Skeletal muscle satellite cell (primary cell): ENCODE measurements around the gene DGAT2.

ENCODE experiments used
- H3K27me3 ChIP-seq: 2 replicates; pipeline ENCODE4 v1.7.0; 2013; ENCODE audit warnings: low read length; ENCODE audit not compliant: control insufficient read depth, insufficient read depth
- H3K36me3 ChIP-seq: 2 replicates; pipeline ENCODE4 v1.7.0; 2013; ENCODE audit warnings: mild to moderate bottlenecking, control low read depth, low read length; ENCODE audit not compliant: insufficient read depth
- H3K4me1 ChIP-seq: 2 replicates; pipeline ENCODE4 v1.7.0; 2013; ENCODE audit warnings: low read length; ENCODE audit not compliant: control insufficient read depth, insufficient read depth
- H3K4me2 ChIP-seq: 2 replicates; pipeline ENCODE4 v1.7.0; 2013; ENCODE audit warnings: mild to moderate bottlenecking, low read length
- H3K4me3 ChIP-seq: 2 replicates; pipeline ENCODE4 v1.7.0; 2013; ENCODE audit warnings: low read length
- H3K9ac ChIP-seq: 2 replicates; pipeline ENCODE4 v1.7.0; 2013; ENCODE audit warnings: mild to moderate bottlenecking, low read depth, low read length, moderate library complexity
- H3K9me3 ChIP-seq: replicated peaks from 2 replicates; pipeline ENCODE4 v1.7.0; 2013; ENCODE audit warnings: mild to moderate bottlenecking, control low read depth, low read length

DGAT2 gene

DNA sequence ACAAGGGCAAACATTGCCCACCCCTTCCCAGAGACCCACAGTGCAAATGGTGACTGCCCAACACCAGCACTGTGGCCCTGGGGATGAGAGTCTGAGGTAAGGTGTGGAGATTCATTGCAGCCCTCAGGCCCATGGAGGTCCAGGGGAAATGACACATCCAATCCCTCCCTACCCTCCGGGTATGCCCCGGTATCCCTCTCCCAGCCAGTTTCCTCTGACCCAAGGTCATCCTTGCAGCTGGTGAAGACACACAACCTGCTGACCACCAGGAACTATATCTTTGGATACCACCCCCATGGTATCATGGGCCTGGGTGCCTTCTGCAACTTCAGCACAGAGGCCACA lies 27.5 kb downstream of the DGAT2 start:
- H3K27me3 ChIP-seq, result peaks cover 25% of the 10 kb centered on the region
- H3K9me3 ChIP-seq, result no peaks in the 10 kb centered on the region
- H3K9ac ChIP-seq, result no peak overlapping the region
- H3K36me3 ChIP-seq, result no peaks in the 10 kb centered on the region
- no peaks in the 10 kb centered on the region for H3K4me1 ChIP-seq
- H3K4me2 ChIP-seq, result no peak overlapping the region
- H3K4me3 ChIP-seq, result no peak overlapping the region

DNA sequence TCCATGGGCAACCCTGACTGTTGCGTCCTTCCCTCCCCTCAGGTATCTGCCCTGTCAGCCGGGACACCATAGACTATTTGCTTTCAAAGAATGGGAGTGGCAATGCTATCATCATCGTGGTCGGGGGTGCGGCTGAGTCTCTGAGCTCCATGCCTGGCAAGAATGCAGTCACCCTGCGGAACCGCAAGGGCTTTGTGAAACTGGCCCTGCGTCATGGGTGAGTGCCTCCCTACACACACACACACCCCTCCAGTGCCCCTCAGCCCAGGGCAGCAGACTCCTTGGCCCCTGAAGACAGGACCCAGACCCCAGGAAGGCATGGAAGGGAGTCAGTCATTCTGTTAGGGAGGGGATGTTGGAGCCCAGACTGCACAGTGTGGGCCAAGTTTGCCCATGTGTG lies 28.5 kb downstream of the DGAT2 start:
- Histone ChIP-seq H3K4me3 (no peak overlapping the region), H3K36me3 (no peaks in the 10 kb centered on the region), H3K9me3 (no peaks in the 10 kb centered on the region), H3K27me3 (peaks cover 25% of the 10 kb centered on the region), H3K4me2 (no peak overlapping the region), H3K4me1 (no peaks in the 10 kb centered on the region), H3K9ac (no peak overlapping the region)

DNA sequence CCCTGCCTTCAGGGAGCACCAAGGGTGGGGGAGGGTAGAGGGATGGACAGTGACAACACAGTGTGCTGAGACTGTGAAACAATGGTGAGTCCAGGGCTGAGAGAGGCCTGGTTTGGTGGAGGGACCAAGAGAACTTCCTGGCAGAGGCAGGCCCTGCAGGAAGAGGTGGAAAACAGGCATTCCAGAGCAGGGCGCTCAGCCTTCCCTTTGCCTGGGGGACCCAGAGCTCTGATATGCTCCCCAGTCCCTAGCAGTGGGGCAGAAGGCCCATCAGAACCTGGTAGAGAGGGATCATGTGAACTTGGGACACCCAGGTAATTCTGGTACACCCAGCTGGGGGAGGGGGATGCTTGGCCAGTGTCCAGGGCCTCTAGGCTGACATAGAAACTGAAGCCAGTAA lies 29.2 kb downstream of the DGAT2 start:
- Histone ChIP-seq H3K9ac (no peak overlapping the region), H3K9me3 (no peaks in the 10 kb centered on the region), H3K27me3 (peaks cover 22% of the 10 kb centered on the region), H3K4me2 (no peak overlapping the region), H3K36me3 (no peaks in the 10 kb centered on the region), H3K4me1 (no peaks in the 10 kb centered on the region), H3K4me3 (no peak overlapping the region)

DNA sequence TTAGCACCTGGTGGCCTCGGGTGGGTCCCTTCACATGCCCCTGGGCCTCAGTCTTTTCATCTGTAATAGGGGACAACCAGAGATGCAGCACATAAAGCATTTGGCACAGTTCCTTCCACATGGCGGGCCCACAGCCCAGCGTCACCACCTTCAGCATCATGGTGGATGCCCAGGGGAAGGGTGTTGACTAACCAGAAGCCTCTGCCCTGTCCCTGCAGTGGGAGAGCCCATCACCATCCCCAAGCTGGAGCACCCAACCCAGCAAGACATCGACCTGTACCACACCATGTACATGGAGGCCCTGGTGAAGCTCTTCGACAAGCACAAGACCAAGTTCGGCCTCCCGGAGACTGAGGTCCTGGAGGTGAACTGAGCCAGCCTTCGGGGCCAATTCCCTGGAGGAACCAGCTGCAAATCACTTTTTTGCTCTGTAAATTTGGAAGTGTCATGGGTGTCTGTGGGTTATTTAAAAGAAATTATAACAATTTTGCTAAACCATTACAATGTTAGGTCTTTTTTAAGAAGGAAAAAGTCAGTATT lies 31.6 kb downstream of the DGAT2 start:
- H3K27me3 ChIP-seq, result peaks cover 9% of the 10 kb centered on the region
- H3K9me3 ChIP-seq, result no peaks in the 10 kb centered on the region
- H3K36me3 ChIP-seq, result no peaks in the 10 kb centered on the region
- no peak overlapping the region for H3K4me3 ChIP-seq
- no peak overlapping the region for H3K4me2 ChIP-seq
- H3K4me1 ChIP-seq, result no peaks in the 10 kb centered on the region
- no peak overlapping the region for H3K9ac ChIP-seq

DNA sequence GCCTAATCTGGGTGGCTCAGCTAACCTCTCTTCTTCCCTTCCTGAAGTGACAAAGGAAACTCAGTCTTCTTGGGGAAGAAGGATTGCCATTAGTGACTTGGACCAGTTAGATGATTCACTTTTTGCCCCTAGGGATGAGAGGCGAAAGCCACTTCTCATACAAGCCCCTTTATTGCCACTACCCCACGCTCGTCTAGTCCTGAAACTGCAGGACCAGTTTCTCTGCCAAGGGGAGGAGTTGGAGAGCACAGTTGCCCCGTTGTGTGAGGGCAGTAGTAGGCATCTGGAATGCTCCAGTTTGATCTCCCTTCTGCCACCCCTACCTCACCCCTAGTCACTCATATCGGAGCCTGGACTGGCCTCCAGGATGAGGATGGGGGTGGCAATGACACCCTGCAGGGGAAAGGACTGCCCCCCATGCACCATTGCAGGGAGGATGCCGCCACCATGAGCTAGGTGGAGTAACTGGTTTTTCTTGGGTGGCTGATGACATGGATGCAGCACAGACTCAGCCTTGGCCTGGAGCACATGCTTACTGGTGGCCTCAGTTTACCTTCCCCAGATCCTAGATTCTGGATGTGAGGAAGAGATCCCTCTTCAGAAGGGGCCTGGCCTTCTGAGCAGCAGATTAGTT lies 32.3 kb downstream of the DGAT2 start:
- H3K9me3 ChIP-seq, result no peaks in the 10 kb centered on the region
- H3K36me3 ChIP-seq, result no peaks in the 10 kb centered on the region
- no peak overlapping the region for H3K9ac ChIP-seq
- H3K4me3 ChIP-seq, result no peak overlapping the region
- H3K4me2 ChIP-seq, result no peak overlapping the region
- H3K4me1 ChIP-seq, result no peaks in the 10 kb centered on the region
- peaks cover 2% of the 10 kb centered on the region for H3K27me3 ChIP-seq

DNA sequence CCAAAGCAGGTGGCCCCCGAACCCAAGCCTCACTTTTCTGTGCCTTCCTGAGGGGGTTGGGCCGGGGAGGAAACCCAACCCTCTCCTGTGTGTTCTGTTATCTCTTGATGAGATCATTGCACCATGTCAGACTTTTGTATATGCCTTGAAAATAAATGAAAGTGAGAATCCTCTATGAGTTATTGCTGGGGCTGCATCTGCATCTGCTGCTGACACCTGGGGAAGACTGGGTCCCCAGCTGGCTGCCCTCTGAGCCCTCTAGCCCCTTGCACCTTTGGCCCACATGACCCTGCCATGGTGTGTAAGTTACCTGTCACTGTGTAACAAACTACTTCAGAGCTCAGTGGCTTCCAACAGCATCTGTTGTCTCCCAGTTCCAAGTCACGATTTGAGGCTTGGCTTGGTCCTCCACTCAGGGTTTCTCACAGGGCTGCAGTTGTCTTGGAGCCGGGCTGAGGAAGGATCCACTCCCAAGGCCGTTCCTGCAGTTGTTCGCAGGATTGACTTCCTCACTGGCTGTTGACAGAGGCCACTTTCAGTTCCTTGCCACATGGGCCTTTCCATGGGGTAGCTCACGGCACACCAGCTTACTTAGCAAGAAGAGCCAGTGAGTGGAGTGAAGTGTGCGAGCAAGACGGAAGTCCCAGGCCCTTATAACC lies 32.9 kb downstream of the DGAT2 start:
- no peaks in the 10 kb centered on the region for H3K9me3 ChIP-seq
- no peak overlapping the region for H3K9ac ChIP-seq
- H3K27me3 ChIP-seq, result no peaks in the 10 kb centered on the region
- no peaks in the 10 kb centered on the region for H3K36me3 ChIP-seq
- no peak overlapping the region for H3K4me3 ChIP-seq
- no peaks in the 10 kb centered on the region for H3K4me1 ChIP-seq
- H3K4me2 ChIP-seq, result no peak overlapping the region

DNA sequence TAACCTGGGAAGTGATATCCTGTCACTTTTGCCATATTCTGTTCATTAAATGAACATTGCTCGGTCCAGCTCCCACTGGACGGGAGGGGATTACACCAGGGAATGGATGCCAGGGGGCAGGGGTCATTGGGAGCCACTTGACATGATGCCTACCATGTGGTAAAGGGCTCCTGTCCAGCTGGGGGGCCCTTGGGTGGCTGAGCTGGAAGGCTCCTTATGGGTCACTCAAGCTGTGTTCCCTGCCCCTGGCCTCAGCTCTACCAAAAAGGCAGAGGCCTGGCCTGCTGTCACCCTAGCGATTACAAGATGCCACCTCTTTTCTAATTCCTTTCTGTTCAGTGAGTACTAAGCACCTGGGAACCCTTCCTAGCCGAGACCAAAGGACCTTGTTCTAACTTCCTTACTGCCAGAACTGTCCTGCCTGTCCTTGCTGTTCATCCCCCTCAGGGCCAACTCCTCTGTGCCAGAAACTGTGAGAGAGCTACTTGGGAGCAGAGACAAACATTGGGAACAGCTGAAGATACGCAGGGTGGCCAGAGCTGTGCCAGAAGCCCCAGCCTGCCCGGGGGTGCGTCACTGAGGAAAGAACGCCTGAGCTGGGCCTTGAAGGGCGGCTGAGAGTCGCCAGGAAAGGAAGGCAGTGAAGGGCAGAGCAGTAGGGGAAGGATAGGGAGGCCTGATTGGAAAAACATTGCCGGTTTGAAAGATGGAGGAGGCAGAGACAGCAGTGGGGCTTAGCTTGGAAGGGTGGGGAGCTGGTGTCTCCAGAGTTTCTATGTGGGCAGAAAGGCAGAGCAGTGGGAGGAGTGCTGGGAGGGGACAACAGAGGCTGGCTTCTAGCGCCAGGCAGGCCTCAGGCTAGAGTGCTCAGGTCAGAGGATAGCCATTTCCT lies 33.7 kb downstream of the DGAT2 start:
- Histone ChIP-seq H3K9me3 (no peaks in the 10 kb centered on the region), H3K4me3 (no peak overlapping the region), H3K27me3 (no peaks in the 10 kb centered on the region), H3K9ac (no peak overlapping the region), H3K36me3 (no peaks in the 10 kb centered on the region), H3K4me2 (no peak overlapping the region), H3K4me1 (no peaks in the 10 kb centered on the region)

DNA sequence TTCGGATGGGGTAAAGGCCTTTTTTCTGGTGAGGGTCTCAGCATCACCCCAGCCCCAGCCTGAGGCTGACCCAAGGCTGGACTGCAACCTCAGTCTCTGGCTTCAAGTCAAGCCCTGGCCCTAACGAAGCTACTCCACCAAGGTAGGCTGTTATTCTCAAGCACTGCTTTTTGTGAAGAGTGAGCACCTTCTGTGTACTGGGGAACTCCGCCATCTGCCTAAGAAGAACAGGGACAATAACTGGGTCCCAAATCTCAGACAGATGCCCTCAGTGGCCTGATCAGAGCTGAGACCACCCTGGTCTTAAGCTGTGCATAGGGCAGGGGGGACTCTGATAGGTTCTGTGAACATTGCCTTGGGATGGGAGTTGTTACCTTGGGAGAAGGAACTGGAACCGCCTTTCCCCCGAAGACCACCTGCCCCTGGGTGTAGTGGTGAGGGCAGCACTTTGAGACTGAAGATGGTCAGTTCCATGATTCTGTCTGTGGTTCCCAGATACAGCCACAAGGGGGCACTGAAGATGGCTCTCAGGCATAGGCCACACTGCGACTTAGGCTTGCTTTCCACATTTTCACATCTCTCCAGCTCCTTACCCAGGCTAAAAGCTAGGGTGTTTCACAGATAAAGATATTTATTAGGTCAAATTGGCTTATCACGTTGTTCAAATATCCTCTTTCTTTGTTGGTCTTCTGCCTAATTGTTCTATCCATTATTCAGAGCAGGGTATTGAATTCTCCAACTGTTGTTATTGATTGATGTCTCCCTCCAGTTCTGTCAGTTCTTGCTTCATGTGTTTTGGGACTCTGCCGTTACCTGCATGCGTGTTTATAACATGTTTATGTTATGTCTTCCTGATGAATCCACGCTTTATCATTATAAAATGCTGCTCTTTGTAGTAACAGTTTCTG lies 34.6 kb downstream of the DGAT2 start:
- H3K27me3 ChIP-seq, result no peaks in the 10 kb centered on the region
- H3K4me3 ChIP-seq, result no peak overlapping the region
- H3K36me3 ChIP-seq, result no peaks in the 10 kb centered on the region
- H3K9ac ChIP-seq, result no peak overlapping the region
- H3K4me2 ChIP-seq, result no peak overlapping the region
- H3K9me3 ChIP-seq, result no peaks in the 10 kb centered on the region
- H3K4me1 ChIP-seq, result no peaks in the 10 kb centered on the region

DNA sequence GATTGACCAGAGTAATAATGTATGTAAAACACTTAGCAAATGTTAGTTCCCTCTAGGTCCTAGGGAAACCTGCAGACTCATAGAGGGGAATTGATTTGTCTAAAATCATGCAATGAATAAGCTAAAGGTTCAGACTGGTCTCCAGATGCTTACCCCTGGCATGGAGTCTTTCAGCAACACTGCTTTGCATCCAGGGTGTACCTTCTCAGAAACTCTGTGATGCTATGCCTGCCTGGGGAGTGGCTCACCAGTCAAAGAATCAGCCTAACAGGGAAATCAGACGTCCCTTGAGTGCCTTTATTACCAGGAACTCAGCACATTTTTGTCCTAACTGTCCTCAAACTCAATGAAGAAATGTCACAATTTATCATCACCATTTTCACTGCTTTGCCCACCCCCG lies 40.5 kb downstream of the DGAT2 start:
- H3K4me2 ChIP-seq, result no peak overlapping the region
- peaks cover 8% of the 10 kb centered on the region for H3K4me1 ChIP-seq
- H3K36me3 ChIP-seq, result no peaks in the 10 kb centered on the region
- no peak overlapping the region for H3K4me3 ChIP-seq
- peaks cover 13% of the 10 kb centered on the region for H3K27me3 ChIP-seq
- no peaks in the 10 kb centered on the region for H3K9me3 ChIP-seq
- no peak overlapping the region for H3K9ac ChIP-seq

DNA sequence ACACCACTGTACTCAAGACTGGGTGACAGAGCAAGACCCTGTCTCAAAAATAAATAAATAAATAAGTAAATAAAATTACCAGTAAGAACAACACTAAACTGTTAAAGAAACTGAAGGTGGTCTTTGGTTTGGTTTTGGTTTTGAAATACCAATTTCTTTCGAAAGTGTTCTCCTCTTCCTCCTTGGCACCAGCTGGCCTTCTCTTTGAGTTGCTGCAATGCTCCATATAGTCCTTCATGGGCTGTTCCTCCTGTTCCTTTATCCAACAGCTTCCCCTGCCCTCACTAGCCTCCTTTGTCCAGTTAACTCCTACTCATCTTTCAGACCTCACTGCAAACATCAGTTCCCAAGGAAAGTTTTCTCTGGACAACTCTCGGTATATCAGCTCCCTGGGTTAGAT lies 41.4 kb downstream of the DGAT2 start:
- no peak overlapping the region for H3K4me2 ChIP-seq
- peaks cover 13% of the 10 kb centered on the region for H3K27me3 ChIP-seq
- no peak overlapping the region for H3K4me3 ChIP-seq
- no peak overlapping the region for H3K9ac ChIP-seq
- peaks cover 10% of the 10 kb centered on the region for H3K4me1 ChIP-seq
- H3K36me3 ChIP-seq, result no peaks in the 10 kb centered on the region
- no peaks in the 10 kb centered on the region for H3K9me3 ChIP-seq
